Mucosa of rectum (tissue), 2 donors: ENCODE measurements around the gene CTSO.
A peak's percentile ranks its signal among the peaks of the same experiment; 100 is the strongest.

ENCODE experiments used
- H3K27ac ChIP-seq, 2 donors: one replicate each; pipeline ENCODE4 v1.7.0; 2013; ENCODE audit warnings: inconsistent platforms in 2 of 2, low read depth in 2 of 2, low read length in 2 of 2
- H3K27me3 ChIP-seq, 2 donors: one replicate each; pipeline ENCODE4 v1.7.0; 2013; ENCODE audit warnings: low read length in 2 of 2; ENCODE audit not compliant: control insufficient read depth in 2 of 2, insufficient read depth in 2 of 2
- H3K36me3 ChIP-seq, 2 donors: one replicate each; pipeline ENCODE4 v1.7.0; 2013; ENCODE audit warnings: low read length in 2 of 2; ENCODE audit not compliant: control insufficient read depth in 2 of 2, insufficient read depth in 2 of 2
- H3K4me1 ChIP-seq, 2 donors: one replicate each; pipeline ENCODE4 v1.7.0; 2013; ENCODE audit warnings: low read length in 2 of 2, mild to moderate bottlenecking in 1 of 2; ENCODE audit not compliant: control insufficient read depth in 2 of 2, insufficient read depth in 2 of 2
- H3K4me3 ChIP-seq, 2 donors: one replicate each; pipeline ENCODE4 v1.7.0; 2013; ENCODE audit warnings: low read length in 2 of 2
- H3K9ac ChIP-seq, 2 donors: one replicate each; pipeline ENCODE4 v1.7.0; 2013; ENCODE audit warnings: low read length in 2 of 2, low read depth in 1 of 2, mild to moderate bottlenecking in 1 of 2
- H3K9me3 ChIP-seq, 2 donors: one replicate each; pipeline ENCODE4 v1.7.0; 2013; ENCODE audit warnings: low read length in 2 of 2; ENCODE audit not compliant: control insufficient read depth in 2 of 2
- donor health status: healthy.
- donor health status: Normal muscosa, but diverticular disease.

Gene CTSO

GRCh38 chr4:155953151-155954117, at the start of gene CTSO:
Gene CTSO, minus strand, starts transcription at chr4:155953866. Its CDS starts 19 bp downstream, at chr4:155953847.
- H3K27ac ChIP-seq = peak within 1 kb of the TSS; percentile 96 to 97
- peak within 1 kb of the TSS; percentile 94 to 96 for H3K9ac ChIP-seq
- no peaks in the 10 kb centered on the region for H3K27me3 ChIP-seq
- no peaks in the 10 kb centered on the region for H3K36me3 ChIP-seq
- H3K4me1 ChIP-seq = peaks cover 5 to 8% of the 10 kb centered on the region in 2 donors
- no peaks in the 10 kb centered on the region for H3K9me3 ChIP-seq
- peak within 1 kb of the TSS; percentile 91 to 96 for H3K4me3 ChIP-seq

GRCh38 chr4:156000491-156000890, 46.8 kb upstream of the CTSO start:
- no peaks in the 10 kb centered on the region for H3K4me1 ChIP-seq
- H3K4me3 ChIP-seq = no peak overlapping the region
- H3K36me3 ChIP-seq = no peaks in the 10 kb centered on the region
- no peak overlapping the region for H3K9ac ChIP-seq
- no peaks in the 10 kb centered on the region for H3K9me3 ChIP-seq
- H3K27me3 ChIP-seq = no peaks in the 10 kb centered on the region
- no peak overlapping the region for H3K27ac ChIP-seq

GRCh38 chr4:155999725-156000124, 46.1 kb upstream of the CTSO start:
- Histone ChIP-seq H3K4me3 (no peak overlapping the region), H3K9ac (no peak overlapping the region), H3K4me1 (no peaks in the 10 kb centered on the region), H3K27ac (no peak overlapping the region), H3K36me3 (no peaks in the 10 kb centered on the region), H3K27me3 (no peaks in the 10 kb centered on the region), H3K9me3 (no peaks in the 10 kb centered on the region)

- Histone ChIP-seq H3K9ac (no peak overlapping the region), H3K27ac (no peak overlapping the region), H3K36me3 (no peaks in the 10 kb centered on the region), H3K4me3 (no peak overlapping the region), H3K9me3 (no peaks in the 10 kb centered on the region), H3K4me1 (no peaks in the 10 kb centered on the region), H3K27me3 (no peaks in the 10 kb centered on the region)
Observed at GRCh38 chr4:155995069-155995468, 41.4 kb upstream of the CTSO start.

GRCh38 chr4:155984106-155984797, 30.6 kb upstream of the CTSO start:
- no peaks in the 10 kb centered on the region for H3K9me3 ChIP-seq
- no peaks in the 10 kb centered on the region for H3K36me3 ChIP-seq
- H3K4me1 ChIP-seq = no peaks in the 10 kb centered on the region
- no peak overlapping the region for H3K27ac ChIP-seq
- no peak overlapping the region for H3K9ac ChIP-seq
- no peaks in the 10 kb centered on the region for H3K27me3 ChIP-seq
- no peak overlapping the region for H3K4me3 ChIP-seq

- Histone ChIP-seq H3K9me3 (no peaks in the 10 kb centered on the region), H3K4me3 (no peak overlapping the region), H3K36me3 (no peaks in the 10 kb centered on the region), H3K9ac (no peak overlapping the region), H3K27me3 (no peaks in the 10 kb centered on the region), H3K4me1 (no peaks in the 10 kb centered on the region), H3K27ac (no peak overlapping the region)
Observed at GRCh38 chr4:155982736-155983385, 29.2 kb upstream of the CTSO start.

GRCh38 chr4:155978810-155979209, 25.1 kb upstream of the CTSO start:
- Histone ChIP-seq H3K27me3 (no peaks in the 10 kb centered on the region), H3K36me3 (no peaks in the 10 kb centered on the region), H3K9me3 (no peaks in the 10 kb centered on the region), H3K4me1 (no peaks in the 10 kb centered on the region), H3K9ac (no peak overlapping the region), H3K4me3 (no peak overlapping the region), H3K27ac (no peak overlapping the region)

GRCh38 chr4:155975511-155975910, 21.8 kb upstream of the CTSO start:
- no peaks in the 10 kb centered on the region for H3K36me3 ChIP-seq
- H3K9ac ChIP-seq = no peak overlapping the region
- no peak overlapping the region for H3K27ac ChIP-seq
- no peak overlapping the region for H3K4me3 ChIP-seq
- H3K4me1 ChIP-seq = no peaks in the 10 kb centered on the region
- no peaks in the 10 kb centered on the region for H3K9me3 ChIP-seq
- H3K27me3 ChIP-seq = no peaks in the 10 kb centered on the region

- H3K27me3 ChIP-seq = no peaks in the 10 kb centered on the region
- H3K4me1 ChIP-seq = no peaks in the 10 kb centered on the region
- no peak overlapping the region for H3K4me3 ChIP-seq
- H3K9ac ChIP-seq = no peak overlapping the region
- H3K9me3 ChIP-seq = no peaks in the 10 kb centered on the region
- H3K36me3 ChIP-seq = no peaks in the 10 kb centered on the region
- H3K27ac ChIP-seq = no peak overlapping the region
Observed at GRCh38 chr4:155974996-155975395, 21.3 kb upstream of the CTSO start.

- no peak overlapping the region for H3K27ac ChIP-seq
- no peaks in the 10 kb centered on the region for H3K27me3 ChIP-seq
- no peak overlapping the region for H3K9ac ChIP-seq
- no peaks in the 10 kb centered on the region for H3K9me3 ChIP-seq
- no peaks in the 10 kb centered on the region for H3K36me3 ChIP-seq
- H3K4me3 ChIP-seq = no peak overlapping the region
- H3K4me1 ChIP-seq = no peaks in the 10 kb centered on the region
Observed at GRCh38 chr4:155974476-155974749, 20.7 kb upstream of the CTSO start.
